BE2C (cell line): ENCODE measurements around the gene LCMT2.

ENCODE experiments used
- DNase-seq: peaks from one replicate; pipeline ENCODE4 v3.0.0-alpha.2; 2020
- H3K27me3 ChIP-seq: fragments of 250-450 bp; sonication (Bioruptor Pico); 2 replicates; pipeline ENCODE4 v1.5.1; 2020; ENCODE audit warnings: mild to moderate bottlenecking
- H3K36me3 ChIP-seq: fragments of 250-450 bp; sonication (Bioruptor Pico); 2 replicates; pipeline ENCODE4 v1.5.1; 2020; ENCODE audit warnings: mild to moderate bottlenecking
- H3K4me1 ChIP-seq: fragments of 250-450 bp; sonication (Bioruptor Pico); 2 replicates; pipeline ENCODE4 v1.5.1; 2020
- H3K4me3 ChIP-seq: 2 replicates; pipeline ENCODE4 v1.5.1; 2011; ENCODE audit warnings: low read depth, low read length
- H3K9me3 ChIP-seq: fragments of 250-450 bp; sonication (Bioruptor Pico); 2 replicates; pipeline ENCODE4 v1.5.1; 2020
- CTCF ChIP-seq: IDR thresholded peaks from 2 replicates; pipeline ENCODE4 v1.5.1; 2012; ENCODE audit warnings: mild to moderate bottlenecking, low read depth, low read length

Gene LCMT2

GRCh38 chr15:43370310-43370974 lies 40.1 kb upstream of the LCMT2 start:
- Histone ChIP-seq H3K36me3 (peaks cover 32% of the 10 kb centered on the region), H3K4me1 (0 out of 2 replicates have a peak, but pooled peaks cover 2% of the 10 kb centered on the region), H3K4me3 (peak overlapping the region; percentile 96), H3K9me3 (no peaks in the 10 kb centered on the region), H3K27me3 (no peaks in the 10 kb centered on the region)
- TF ChIP-seq CTCF, result no peak
- peak; percentile 32 for DNase-seq

- H3K9me3 ChIP-seq, result peaks cover 11% of the 10 kb centered on the region
- peaks cover 73% of the 10 kb centered on the region for H3K36me3 ChIP-seq
- no peaks in the 10 kb centered on the region for H3K27me3 ChIP-seq
- TF ChIP-seq CTCF, result no peak
- DNase-seq, result no peak
- no peak overlapping the region for H3K4me3 ChIP-seq
- no peaks in the 10 kb centered on the region for H3K4me1 ChIP-seq
These were observed 31.0 kb upstream of the LCMT2 start for GRCh38 chr15:43361313-43361903.

GRCh38 chr15:43360821-43361220 lies 30.4 kb upstream of the LCMT2 start:
- peaks cover 67% of the 10 kb centered on the region for H3K36me3 ChIP-seq
- H3K4me3 ChIP-seq, result no peak overlapping the region
- no peak for TF ChIP-seq CTCF
- no peaks in the 10 kb centered on the region for H3K27me3 ChIP-seq
- H3K4me1 ChIP-seq, result no peaks in the 10 kb centered on the region
- no peak for DNase-seq
- peaks cover 11% of the 10 kb centered on the region for H3K9me3 ChIP-seq

- Histone ChIP-seq H3K9me3 (no peaks in the 10 kb centered on the region), H3K36me3 (peaks cover 7% of the 10 kb centered on the region), H3K4me3 (no peak overlapping the region), H3K4me1 (no peaks in the 10 kb centered on the region), H3K27me3 (no peaks in the 10 kb centered on the region)
- no peak for DNase-seq
- TF ChIP-seq CTCF, result no peak
These were observed 22.5 kb upstream of the LCMT2 start for GRCh38 chr15:43352693-43353382.

- no peak for TF ChIP-seq CTCF
- peaks cover 7% of the 10 kb centered on the region for H3K36me3 ChIP-seq
- H3K9me3 ChIP-seq, result no peaks in the 10 kb centered on the region
- H3K4me1 ChIP-seq, result no peaks in the 10 kb centered on the region
- no peaks in the 10 kb centered on the region for H3K27me3 ChIP-seq
- no peak for DNase-seq
- no peak overlapping the region for H3K4me3 ChIP-seq
These were observed 16.7 kb upstream of the LCMT2 start for GRCh38 chr15:43347114-43347513.

- H3K4me1 ChIP-seq, result no peaks in the 10 kb centered on the region
- peaks cover 4% of the 10 kb centered on the region for H3K36me3 ChIP-seq
- no peak overlapping the region for H3K4me3 ChIP-seq
- no peaks in the 10 kb centered on the region for H3K9me3 ChIP-seq
- TF ChIP-seq CTCF, result 0 out of 2 replicates have a peak, but pooled peaks have one; percentile 17
- no peak for DNase-seq
- no peaks in the 10 kb centered on the region for H3K27me3 ChIP-seq
These were observed 15.9 kb upstream of the LCMT2 start for GRCh38 chr15:43346305-43346704.
